Mammary epithelial cell (primary cell): ENCODE results near the gene GGT7.

Experiments used
- CTCF ChIP-seq, 2 donors: IDR thresholded peaks in 1 of 2; conservative IDR thresholded peaks in 1 of 2; 2 replicates each; pipeline ENCODE4 v1.5.1; 2011 to 2012; ENCODE audit warnings: inconsistent platforms in 2 of 2, low read length in 2 of 2, mild to moderate bottlenecking in 2 of 2, control low read depth in 1 of 2, low read depth in 1 of 2; ENCODE audit not compliant: insufficient read depth in 1 of 2; ENCODE audit errors: extremely low read depth in 1 of 2
- EZH2 ChIP-seq: IDR thresholded peaks from 2 replicates; pipeline ENCODE4 v1.6.1; 2012; ENCODE audit warnings: low read length, inconsistent platforms, borderline replicate concordance

GRCh38 chr20:34915749-34916455 is 43.2 kb upstream of the GGT7 start:
- TF ChIP-seq CTCF (conservative IDR thresholded peaks at IDR 0.05 in 1 of 2, IDR thresholded peaks at IDR 0.05 in 1 of 2; ENCODE audit: extremely low read depth in 1 of 2, insufficient read depth in 1 of 2, low read depth in 1 of 2, low read length in 2 of 2) (no peak), EZH2 (no peak)
